ENCODE results near the gene CCDC117.
"Not testable (repeated sequence)": the region's sequence is repeated elsewhere in the genome, so short reads cannot be mapped to it uniquely, and the experiment has no call there.

The CCDC117 gene

GRCh38 chr22:28802595-28803123 lies 30.2 kb downstream of the CCDC117 start:
- H2AFZ ChIP-seq (ENCODE audit: low read depth, low read length), result no peak overlapping the region
- H2AK5ac ChIP-seq (ENCODE audit: low read length, severe bottlenecking), result no peak overlapping the region
- no peak overlapping the region for H2BK15ac ChIP-seq (ENCODE audit: low read depth, poor library complexity, severe bottlenecking)
- DNase-seq, result no peak
- no peak overlapping the region for H3K4ac ChIP-seq (ENCODE audit: low read depth in 1 of 2, low read length in 2 of 2)
- H4K91ac ChIP-seq (ENCODE audit: low read length), result no peak overlapping the region
- H3K23ac ChIP-seq (ENCODE audit: low read length in 2 of 2), result no peak overlapping the region
- H2BK5ac ChIP-seq (ENCODE audit: low read depth, low read length, poor library complexity, severe bottlenecking), result no peak overlapping the region
- no peaks in the 10 kb centered on the region for H3K9me3 ChIP-seq (ENCODE audit: control insufficient read depth, low read length)
- H3K4me3 ChIP-seq (ENCODE audit: insufficient read depth in 1 of 2, low read depth in 1 of 2, low read length in 2 of 2), result peak overlapping the region in 1 of 2 experiments; percentile 84
- no peak overlapping the region for H3K14ac ChIP-seq (ENCODE audit: low read length in 2 of 2)
- no peak overlapping the region for H2BK12ac ChIP-seq (ENCODE audit: low read length in 2 of 2)
- H3K27ac ChIP-seq (ENCODE audit: low read length, poor library complexity, severe bottlenecking), result no peak overlapping the region
- H3K9ac ChIP-seq (ENCODE audit: low read length), result peak overlapping the region; percentile 96
- no peak overlapping the region for H3K18ac ChIP-seq (ENCODE audit: low read depth in 1 of 2, low read length in 2 of 2)
- no peak overlapping the region for H4K8ac ChIP-seq (ENCODE audit: low read length)
- peaks cover 4% of the 10 kb centered on the region for H3K4me1 ChIP-seq (ENCODE audit: control insufficient read depth, insufficient read depth, low read depth, low read length)
- WGBS, result 89% methylated on average over 6 of the region's 7 CpGs
- no peaks in the 10 kb centered on the region for H3K27me3 ChIP-seq (ENCODE audit: control insufficient read depth in 1 of 2, insufficient read depth in 1 of 2, low read length in 2 of 2)
- peaks cover 0 to 6% of the 10 kb centered on the region in 2 experiments for H3K36me3 ChIP-seq (ENCODE audit: control insufficient read depth in 1 of 2, insufficient read depth in 2 of 2, low read depth in 1 of 2, low read length in 2 of 2)
- H2BK120ac ChIP-seq (ENCODE audit: low read depth, low read length), result no peak overlapping the region
- H3K79me1 ChIP-seq (replicated peaks; ENCODE audit: low read length, poor library complexity, severe bottlenecking), result peaks cover 13% of the 10 kb centered on the region
- H3K4me2 ChIP-seq (ENCODE audit: low read length, poor library complexity, severe bottlenecking), result no peak overlapping the region

DNA sequence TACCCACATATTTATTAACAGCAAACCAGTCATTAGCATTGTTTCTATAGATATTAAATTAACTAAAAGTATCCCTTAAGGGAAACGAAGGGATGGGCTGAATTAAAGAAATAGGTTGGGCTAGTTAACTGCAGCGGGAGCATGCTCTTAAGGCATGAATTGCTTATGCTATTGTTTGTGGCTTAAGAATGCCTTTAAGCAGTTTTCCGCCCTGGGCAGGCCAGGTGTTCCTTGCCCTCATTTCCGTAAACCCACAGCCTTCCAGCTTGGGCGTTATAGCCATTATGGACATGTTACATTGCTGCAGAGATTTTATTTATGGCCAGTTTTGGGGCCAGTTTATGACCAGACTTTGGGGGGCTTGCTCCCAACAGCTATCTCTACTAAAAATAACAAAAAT lies 32.9 kb downstream of the CCDC117 start:
- not testable (repeated sequence) for H3K4me1 ChIP-seq (ENCODE audit: control insufficient read depth, insufficient read depth, low read depth, low read length); H2BK12ac ChIP-seq (ENCODE audit: low read length in 2 of 2); H2AFZ ChIP-seq (ENCODE audit: low read depth, low read length); H3K4me2 ChIP-seq (ENCODE audit: low read length, poor library complexity, severe bottlenecking); H3K9me3 ChIP-seq (ENCODE audit: control insufficient read depth, low read length); H3K14ac ChIP-seq (ENCODE audit: low read length in 2 of 2); H3K9ac ChIP-seq (ENCODE audit: low read length); H4K8ac ChIP-seq (ENCODE audit: low read length); H3K4me3 ChIP-seq (ENCODE audit: insufficient read depth in 1 of 2, low read depth in 1 of 2, low read length in 2 of 2); H2AK5ac ChIP-seq (ENCODE audit: low read length, severe bottlenecking); H3K27me3 ChIP-seq (ENCODE audit: control insufficient read depth in 1 of 2, insufficient read depth in 1 of 2, low read length in 2 of 2); H4K91ac ChIP-seq (ENCODE audit: low read length); H3K23ac ChIP-seq (ENCODE audit: low read length in 2 of 2); H3K4ac ChIP-seq (ENCODE audit: low read depth in 1 of 2, low read length in 2 of 2); H2BK5ac ChIP-seq (ENCODE audit: low read depth, low read length, poor library complexity, severe bottlenecking); H3K27ac ChIP-seq (ENCODE audit: low read length, poor library complexity, severe bottlenecking); DNase-seq; H3K18ac ChIP-seq (ENCODE audit: low read depth in 1 of 2, low read length in 2 of 2); H2BK120ac ChIP-seq (ENCODE audit: low read depth, low read length); H2BK15ac ChIP-seq (ENCODE audit: low read depth, poor library complexity, severe bottlenecking)
- peaks cover 0 to 11% of the 10 kb centered on the region in 2 experiments for H3K36me3 ChIP-seq (ENCODE audit: control insufficient read depth in 1 of 2, insufficient read depth in 2 of 2, low read depth in 1 of 2, low read length in 2 of 2)
- peaks cover 16% of the 10 kb centered on the region for H3K79me1 ChIP-seq (replicated peaks; ENCODE audit: low read length, poor library complexity, severe bottlenecking)
- WGBS, result 92% methylated on average over 5 of the region's 5 CpGs

- Histone ChIP-seq H2BK5ac (ENCODE audit: low read depth, low read length, poor library complexity, severe bottlenecking) (no peak overlapping the region), H2BK120ac (ENCODE audit: low read depth, low read length) (no peak overlapping the region), H3K23ac (ENCODE audit: low read length in 2 of 2) (no peak overlapping the region), H2BK15ac (ENCODE audit: low read depth, poor library complexity, severe bottlenecking) (no peak overlapping the region), H4K8ac (ENCODE audit: low read length) (no peak overlapping the region), H3K36me3 (ENCODE audit: control insufficient read depth in 1 of 2, insufficient read depth in 2 of 2, low read depth in 1 of 2, low read length in 2 of 2) (peaks cover 0 to 11% of the 10 kb centered on the region in 2 experiments), H4K91ac (ENCODE audit: low read length) (no peak overlapping the region), H2AFZ (ENCODE audit: low read depth, low read length) (no peak overlapping the region), H3K27ac (ENCODE audit: low read length, poor library complexity, severe bottlenecking) (no peak overlapping the region), H3K14ac (ENCODE audit: low read length in 2 of 2) (no peak overlapping the region), H3K4ac (ENCODE audit: low read depth in 1 of 2, low read length in 2 of 2) (no peak overlapping the region), H3K79me1 (replicated peaks; ENCODE audit: low read length, poor library complexity, severe bottlenecking) (peaks cover 8% of the 10 kb centered on the region), H3K18ac (ENCODE audit: low read depth in 1 of 2, low read length in 2 of 2) (no peak overlapping the region), H3K9ac (ENCODE audit: low read length) (no peak overlapping the region), H3K9me3 (ENCODE audit: control insufficient read depth, low read length) (no peaks in the 10 kb centered on the region), H3K4me3 (ENCODE audit: insufficient read depth in 1 of 2, low read depth in 1 of 2, low read length in 2 of 2) (no peak overlapping the region), H3K4me2 (ENCODE audit: low read length, poor library complexity, severe bottlenecking) (no peak overlapping the region), H3K4me1 (ENCODE audit: control insufficient read depth, insufficient read depth, low read depth, low read length) (no peaks in the 10 kb centered on the region), H2AK5ac (ENCODE audit: low read length, severe bottlenecking) (no peak overlapping the region), H2BK12ac (ENCODE audit: low read length in 2 of 2) (peak overlapping the region in 1 of 2 experiments; percentile 31), H3K27me3 (ENCODE audit: control insufficient read depth in 1 of 2, insufficient read depth in 1 of 2, low read length in 2 of 2) (no peaks in the 10 kb centered on the region)
- DNase-seq, result no peak
Measured at GRCh38 chr22:28808716-28809355, 36.3 kb downstream of the CCDC117 start.

GRCh38 chr22:28810821-28811491 lies 38.5 kb downstream of the CCDC117 start:
- 90% methylated on average over 13 of the region's 13 CpGs for WGBS
- Histone ChIP-seq H3K18ac (ENCODE audit: low read depth in 1 of 2, low read length in 2 of 2) (no peak overlapping the region), H3K9ac (ENCODE audit: low read length) (no peak overlapping the region), H2BK15ac (ENCODE audit: low read depth, poor library complexity, severe bottlenecking) (no peak overlapping the region), H2BK120ac (ENCODE audit: low read depth, low read length) (no peak overlapping the region), H3K23ac (ENCODE audit: low read length in 2 of 2) (no peak overlapping the region), H3K4ac (ENCODE audit: low read depth in 1 of 2, low read length in 2 of 2) (no peak overlapping the region), H2AFZ (ENCODE audit: low read depth, low read length) (no peak overlapping the region), H3K27me3 (ENCODE audit: control insufficient read depth in 1 of 2, insufficient read depth in 1 of 2, low read length in 2 of 2) (no peaks in the 10 kb centered on the region), H3K4me1 (ENCODE audit: control insufficient read depth, insufficient read depth, low read depth, low read length) (no peaks in the 10 kb centered on the region), H4K8ac (ENCODE audit: low read length) (no peak overlapping the region), H2AK5ac (ENCODE audit: low read length, severe bottlenecking) (no peak overlapping the region), H2BK12ac (ENCODE audit: low read length in 2 of 2) (no peak overlapping the region), H3K79me1 (replicated peaks; ENCODE audit: low read length, poor library complexity, severe bottlenecking) (peaks cover 7% of the 10 kb centered on the region), H3K27ac (ENCODE audit: low read length, poor library complexity, severe bottlenecking) (no peak overlapping the region), H4K91ac (ENCODE audit: low read length) (no peak overlapping the region), H2BK5ac (ENCODE audit: low read depth, low read length, poor library complexity, severe bottlenecking) (no peak overlapping the region), H3K4me2 (ENCODE audit: low read length, poor library complexity, severe bottlenecking) (no peak overlapping the region), H3K36me3 (ENCODE audit: control insufficient read depth in 1 of 2, insufficient read depth in 2 of 2, low read depth in 1 of 2, low read length in 2 of 2) (peaks cover 0 to 23% of the 10 kb centered on the region in 2 experiments), H3K4me3 (ENCODE audit: insufficient read depth in 1 of 2, low read depth in 1 of 2, low read length in 2 of 2) (no peak overlapping the region), H3K14ac (ENCODE audit: low read length in 2 of 2) (no peak overlapping the region), H3K9me3 (ENCODE audit: control insufficient read depth, low read length) (no peaks in the 10 kb centered on the region)
- no peak for DNase-seq

All from mesenchymal stem cell (in vitro differentiated cells and primary cell).